PFSK-1 (cell line): ENCODE results near the gene KANK4.

ENCODE experiments used
- FOXP2 ChIP-seq: optimal IDR thresholded peaks from 2 replicates; pipeline ENCODE3; 2011; ENCODE audit warnings: borderline replicate concordance, control low read depth, inconsistent platforms; ENCODE audit not compliant: insufficient read depth; ENCODE audit errors: extremely low read length, extremely low read depth
- POLR2AphosphoS5 ChIP-seq: IDR thresholded peaks from 2 replicates; pipeline ENCODE4 v1.6.1; 2012; ENCODE audit warnings: low read depth, mild to moderate bottlenecking, control low read depth, low read length, moderate library complexity
- TAF1 ChIP-seq: IDR thresholded peaks from 2 replicates; pipeline ENCODE4 v1.6.1; 2012; ENCODE audit warnings: low read length, control low read depth, borderline replicate concordance; ENCODE audit not compliant: insufficient read depth

GRCh38 chr1:62238507-62238906 is 80.7 kb downstream of the KANK4 start:
- TF ChIP-seq FOXP2 (no peak), TAF1 (no peak), POLR2AphosphoS5 (no peak)
